Daoy (cell line): ENCODE results near the gene TOMM40L. TPM values are rescaled to one million over a fixed set of nuclear protein-coding genes. Genes with fewer than 3 reads are reported as not detected.
"Not testable (repeated sequence)": the region's sequence is repeated elsewhere in the genome, so short reads cannot be mapped to it uniquely, and the experiment has no call there.

Experiments
- DNase-seq: peaks from one replicate; pipeline ENCODE4 v3.0.0-alpha.2; 2015; ENCODE audit warnings: low read depth
- total RNA-seq: library from RNA; depleted of rRNA; stranded (reverse); fragments of >200 nt; shearing (Covaris generic); gene quantifications from 2 replicates; pipeline ENCODE4 v1.2.3, GENCODE V29; 2014

The TOMM40L gene
- total RNA-seq, 1 experiment from 2014 or later, result 11.8 TPM

- DNase-seq, result no peak
These were observed 3.5 kb upstream of the TOMM40L start for GRCh38 chr1:161222175-161223019.

- DNase-seq, result no peak
These were observed 1.8 kb upstream of the TOMM40L start for GRCh38 chr1:161223805-161224694.

DNA sequence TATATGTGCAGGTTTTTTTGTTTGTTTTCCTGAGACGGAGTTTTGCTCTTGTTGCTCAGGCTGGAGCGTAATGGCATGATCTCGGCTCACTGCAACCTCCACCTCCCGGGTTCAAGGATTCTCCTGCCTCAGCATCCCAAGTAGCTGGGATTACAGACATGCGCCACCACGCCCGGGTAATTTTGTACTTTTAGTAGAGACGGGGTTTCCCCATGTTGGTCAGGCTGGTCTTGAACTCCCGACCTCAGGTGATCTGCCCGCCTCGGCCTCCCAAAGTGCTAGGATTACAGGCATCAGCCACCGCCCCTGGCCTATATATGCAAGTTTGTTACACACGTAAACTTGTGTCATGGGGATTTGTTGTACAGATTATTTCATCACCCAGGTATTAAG, 1.2 kb upstream of the TOMM40L start:
- DNase-seq, result not testable (repeated sequence)

GRCh38 chr1:161225178-161225533, 704 bp upstream of the TOMM40L start:
- no peak for DNase-seq

- DNase-seq, result peak; percentile 27
These were observed 456 bp downstream of the TOMM40L start for GRCh38 chr1:161226320-161226711.

DNA sequence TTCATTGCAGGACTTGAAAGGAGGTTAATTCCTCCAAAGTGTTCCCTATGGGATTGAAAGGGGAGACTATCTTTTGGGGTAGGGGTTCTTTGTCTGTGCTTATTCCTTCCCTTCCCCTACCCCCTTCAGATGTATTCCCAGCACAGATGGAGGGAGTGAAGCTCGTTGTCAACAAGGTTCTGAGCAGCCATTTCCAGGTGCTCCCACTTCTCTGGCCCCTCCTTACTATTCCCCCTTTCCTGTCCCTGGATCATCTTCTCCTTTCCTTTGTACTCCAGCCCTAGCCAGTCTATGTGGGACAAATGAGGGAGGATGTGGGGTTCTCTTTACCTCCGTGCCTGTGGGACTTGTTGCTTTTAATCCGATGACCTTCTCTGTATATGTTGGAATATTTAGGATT, 899 bp downstream of the TOMM40L start:
- DNase-seq, result no peak

GRCh38 chr1:161227196-161227871, 1.5 kb downstream of the TOMM40L start:
- DNase-seq, result peak; percentile 73

DNA sequence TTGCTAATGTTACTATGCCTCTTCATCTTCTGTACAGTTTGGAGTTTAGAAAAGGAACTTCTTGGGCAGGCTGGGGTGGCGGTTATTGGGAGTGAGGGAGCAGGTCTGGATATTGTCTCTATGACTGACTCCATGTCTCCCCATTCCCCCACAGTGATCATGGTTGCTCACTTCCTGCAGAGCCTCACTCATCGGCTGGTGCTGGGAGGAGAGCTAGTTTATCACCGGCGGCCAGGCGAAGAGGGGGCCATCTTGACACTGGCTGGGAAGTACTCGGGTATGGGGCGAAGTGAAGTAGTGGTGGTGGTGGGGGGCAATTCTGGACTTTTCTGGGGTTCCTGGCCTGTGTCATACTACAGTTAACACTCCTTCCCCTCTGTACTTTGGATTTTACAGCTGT, 2.2 kb downstream of the TOMM40L start:
- no peak for DNase-seq

DNA sequence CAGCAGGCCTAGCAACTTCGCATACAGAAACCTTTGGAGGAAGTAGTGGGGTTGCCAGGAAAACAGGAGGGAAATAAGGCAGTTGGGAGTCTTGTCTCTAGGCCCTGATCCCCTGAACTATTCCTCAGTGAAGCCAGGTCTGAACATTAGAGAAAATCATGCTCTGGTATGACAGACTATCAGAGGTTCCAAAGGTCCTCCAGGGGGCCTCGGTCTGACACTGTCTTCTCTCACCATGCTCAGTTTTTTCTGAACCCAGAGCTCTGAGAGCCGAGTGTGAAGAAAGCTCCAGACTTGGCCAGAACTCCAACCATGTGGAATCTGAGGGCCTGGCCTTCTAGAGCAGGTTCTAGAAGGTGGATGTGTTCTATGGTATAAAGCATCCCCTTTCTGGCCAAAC, 4.0 kb downstream of the TOMM40L start:
- no peak for DNase-seq

GRCh38 chr1:161230762-161231161, 4.9 kb downstream of the TOMM40L start:
- no peak for DNase-seq

DNA sequence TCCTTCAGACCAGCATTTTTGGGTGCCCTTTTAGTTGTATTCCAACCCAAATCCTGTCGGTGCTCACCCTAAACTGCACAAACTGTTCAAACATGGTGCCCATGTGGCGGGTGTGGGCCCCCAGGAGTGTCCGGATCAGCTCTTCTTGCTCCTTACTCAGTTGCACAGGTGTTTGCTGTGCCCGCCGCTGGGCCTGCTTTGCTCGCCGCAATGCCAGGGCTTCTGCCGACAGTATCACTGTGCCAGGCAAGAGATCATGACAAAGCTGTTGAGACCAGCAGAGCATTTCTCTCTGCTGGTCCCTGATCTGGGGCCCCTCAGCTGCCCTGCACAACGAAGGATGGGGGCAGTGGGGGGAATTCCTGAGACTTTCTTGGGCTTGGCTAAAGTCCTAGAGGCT, 7.2 kb downstream of the TOMM40L start:
- no peak for DNase-seq

- no peak for DNase-seq
These were observed 10.3 kb downstream of the TOMM40L start for GRCh38 chr1:161235957-161236775.

- no peak for DNase-seq
These were observed 12.2 kb downstream of the TOMM40L start, which contains the start of gene NR1I3 for GRCh38 chr1:161238039-161238473. TSS of gene NR1I3 (minus strand) at chr1:161238203. CDS start at chr1:161236565, 1,638 bp downstream.

DNA sequence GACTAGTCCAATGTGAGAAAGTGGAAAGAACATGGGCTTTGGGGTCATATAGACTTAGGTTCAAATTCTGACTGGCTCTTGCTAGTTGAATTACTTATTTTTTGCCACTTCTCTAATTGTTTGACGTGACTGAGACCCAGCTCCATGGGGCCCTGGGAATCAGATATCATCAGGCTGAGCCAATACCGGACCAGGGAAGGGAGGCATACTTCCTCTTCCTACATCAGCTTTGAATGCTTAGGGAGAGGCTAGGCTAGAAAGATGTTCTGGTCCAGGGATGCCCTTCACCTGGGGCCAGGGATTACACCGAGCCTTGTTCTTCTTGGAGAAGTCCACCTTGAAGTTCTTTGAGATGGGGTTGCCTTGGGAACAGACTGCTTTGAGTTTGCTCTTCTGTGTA, 15.8 kb downstream of the TOMM40L start:
- DNase-seq, result no peak

DNA sequence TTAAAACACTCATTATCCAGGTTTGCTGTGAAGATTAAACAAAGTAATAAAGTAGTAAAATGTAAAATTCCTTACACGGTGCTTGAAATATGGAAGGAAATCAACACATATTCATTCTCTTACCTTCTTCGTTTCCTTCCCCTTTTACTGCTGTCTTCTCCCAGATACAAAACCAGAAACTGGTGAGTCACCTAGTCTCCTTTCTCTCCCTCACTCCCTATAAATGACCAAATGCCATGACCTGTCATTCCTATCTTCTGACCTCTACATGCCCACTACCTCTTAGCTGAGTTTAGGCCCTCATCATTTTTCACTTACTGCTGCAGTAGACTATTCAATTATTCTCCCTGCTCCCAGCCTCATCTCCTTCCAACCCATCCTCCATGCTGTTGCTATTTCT, 16.5 kb downstream of the TOMM40L start:
- DNase-seq, result no peak

GRCh38 chr1:161244888-161245287, 19.0 kb downstream of the TOMM40L start:
- DNase-seq, result no peak

- not testable (repeated sequence) for DNase-seq
These were observed 24.2 kb downstream of the TOMM40L start for GRCh38 chr1:161250100-161250499.

GRCh38 chr1:161250829-161251228, 25.0 kb downstream of the TOMM40L start:
- DNase-seq, result no peak

DNA sequence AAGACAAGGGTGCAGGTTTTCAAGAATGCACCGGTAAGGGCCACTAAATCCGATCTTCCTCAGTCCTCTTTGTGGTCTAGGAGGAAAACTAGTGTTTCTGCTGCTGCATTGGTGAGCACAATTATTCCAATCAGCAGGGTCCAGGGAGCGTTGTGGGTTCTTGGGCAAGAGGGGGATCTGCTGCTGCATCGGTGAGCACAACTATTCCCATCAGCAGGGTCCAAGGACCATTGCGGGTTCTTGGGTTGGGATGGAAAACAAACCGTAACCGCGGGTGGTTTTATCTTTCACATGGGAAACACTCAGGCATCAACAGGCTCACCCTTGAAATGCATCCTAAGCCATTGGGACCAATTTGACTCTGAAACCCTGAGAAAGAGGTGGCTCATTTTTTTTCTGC, 25.7 kb downstream of the TOMM40L start:
- DNase-seq, result no peak

DNA sequence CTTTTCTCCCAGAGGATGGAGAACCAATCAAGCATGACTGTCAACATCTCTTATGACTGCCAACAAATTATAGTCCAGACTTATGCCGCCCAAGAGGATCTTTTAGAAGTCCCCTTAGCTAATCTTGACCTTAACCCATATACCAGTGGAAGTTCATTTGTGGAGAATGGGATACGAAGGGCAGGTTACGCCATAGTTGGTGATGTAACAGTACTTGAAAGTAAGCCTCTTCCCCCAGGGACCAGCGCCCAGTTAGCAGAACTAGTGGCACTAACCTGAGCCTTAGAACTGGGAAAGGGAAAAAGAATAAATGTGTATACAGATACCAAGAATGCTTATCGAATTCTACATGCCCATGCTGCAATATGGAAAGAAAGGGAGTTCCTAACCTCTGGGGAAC, 29.4 kb downstream of the TOMM40L start:
- DNase-seq, result not testable (repeated sequence)

DNA sequence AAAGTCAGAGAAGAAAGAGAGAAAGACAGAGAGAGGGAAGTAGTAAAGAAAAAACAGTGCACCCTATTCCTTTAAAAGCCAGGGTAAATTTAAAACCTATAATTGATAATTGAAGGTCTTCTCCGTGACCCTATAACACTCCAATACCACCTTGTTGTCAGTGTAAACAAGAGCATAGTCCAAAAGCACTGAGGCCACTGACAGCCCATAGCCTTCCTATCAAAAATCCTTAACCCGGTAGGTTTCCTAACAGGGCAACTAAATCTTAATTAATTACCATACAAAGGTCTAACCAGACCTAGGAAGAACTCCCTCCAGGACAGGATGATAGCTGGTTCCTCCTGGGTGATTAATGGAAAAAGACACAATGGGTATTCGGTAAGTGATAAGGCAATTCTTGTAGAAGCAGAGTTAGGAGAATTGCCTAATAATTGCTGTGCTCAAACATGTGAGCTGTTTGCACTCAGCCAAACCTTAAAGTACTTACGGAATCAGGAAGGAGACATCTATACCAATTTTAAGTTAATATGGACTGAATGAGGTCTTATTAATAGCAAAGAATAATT, 30.2 kb downstream of the TOMM40L start:
- DNase-seq, result not testable (repeated sequence)
